PC-3 (cell line): ENCODE results near the gene IYD. TPM values are rescaled to one million over a fixed set of nuclear protein-coding genes. Genes with fewer than 3 reads are reported as not detected.

Source experiments
- ATAC-seq: fragments of 200-7000 bp; cut with Tn5 transposase; 2 replicates; pipeline ENCODE4 v1.9.1; 2020; ENCODE audit warnings: mild to moderate bottlenecking, moderate library complexity
- BruUV-seq: library from RNA; stranded (reverse); fragments of 400-500 nt; replicated peaks from 2 replicates; lab custom pipeline; 2021; lab: Mats Ljungman, UMichigan
- CTCF ChIA-PET: fragments of 300-600 bp; sonication (Branson Sonifier 250); formaldehyde crosslinking; loops from one replicate; lab custom pipeline; 2022; ENCODE audit warnings: antibody characterized with exemption; lab: Charles Lee
- POLR2A ChIA-PET: fragments of 300-600 bp; sonication (Branson Sonifier 250); formaldehyde crosslinking; loops from one replicate; lab custom pipeline; 2022; ENCODE audit warnings: antibody characterized with exemption; ENCODE audit not compliant: unreplicated experiment; lab: Charles Lee
- DNase-seq: peaks from one replicate; pipeline ENCODE4 v3.0.0-alpha.2; 2015
- H2AFZ ChIP-seq: fragments of 300-600 bp; sonication (generic); 2 replicates; pipeline ENCODE4 v1.6.0; 2016; ENCODE audit warnings: antibody characterized with exemption, low read length
- H3F3A ChIP-seq: fragments of 300-600 bp; sonication (generic); one replicate; pipeline ENCODE4 v1.6.0; 2017; ENCODE audit warnings: antibody characterized with exemption, low read length, control low read depth, mild to moderate bottlenecking; ENCODE audit not compliant: unreplicated experiment
- H3K27ac ChIP-seq: fragments of 300-600 bp; sonication (generic); 2 replicates; pipeline ENCODE4 v1.5.1; 2016; ENCODE audit warnings: mild to moderate bottlenecking, low read length
- H3K27me3 ChIP-seq: fragments of 300-600 bp; sonication (generic); 2 replicates; pipeline ENCODE4 v1.6.1; 2016; ENCODE audit warnings: low read length, mixed read lengths
- H3K36me3 ChIP-seq: fragments of 300-600 bp; sonication (generic); 2 replicates; pipeline ENCODE4 v1.6.1; 2016; ENCODE audit warnings: low read depth, mixed run types, low read length, mixed read lengths
- H3K4me1 ChIP-seq: fragments of 300-600 bp; sonication (generic); 2 replicates; pipeline ENCODE4 v1.5.1; 2016; ENCODE audit warnings: low read length; ENCODE audit not compliant: insufficient read depth
- H3K4me2 ChIP-seq: fragments of 300-600 bp; sonication (generic); 2 replicates; pipeline ENCODE4 v1.6.0; 2016; ENCODE audit warnings: low read length
- H3K4me3 ChIP-seq: fragments of 300-600 bp; sonication (generic); 2 replicates; pipeline ENCODE4 v1.5.1; 2016; ENCODE audit warnings: mild to moderate bottlenecking, low read length, mixed read lengths
- H3K79me2 ChIP-seq: fragments of 300-600 bp; sonication (generic); 2 replicates; pipeline ENCODE4 v1.6.1; 2017; ENCODE audit warnings: low read length, mixed read lengths
- H3K9ac ChIP-seq: fragments of 300-600 bp; sonication (generic); 2 replicates; pipeline ENCODE4 v1.6.0; 2016; ENCODE audit warnings: mild to moderate bottlenecking, low read length
- H3K9me2 ChIP-seq: fragments of 300-600 bp; sonication (generic); replicated peaks from 2 replicates; pipeline ENCODE4 v1.6.1; 2016; ENCODE audit warnings: mixed run types, low read length, mixed read lengths
- H3K9me3 ChIP-seq: fragments of 300-600 bp; sonication (generic); 2 replicates; pipeline ENCODE4 v1.6.1; 2016; ENCODE audit warnings: low read length, mixed read lengths
- H4K20me1 ChIP-seq: fragments of 300-600 bp; sonication (generic); 2 replicates; pipeline ENCODE4 v1.6.1; 2016; ENCODE audit warnings: low read length, mixed read lengths
- CTCF ChIP-seq: fragments of 300-600 bp; sonication (generic); conservative IDR thresholded peaks from 2 replicates; pipeline ENCODE4 v1.5.1; 2017; ENCODE audit warnings: antibody characterized with exemption, low read depth, mild to moderate bottlenecking, low read length
- EZH2 ChIP-seq: fragments of 300-600 bp; sonication (generic); IDR thresholded peaks from one replicate; pipeline ENCODE4 v1.6.1; 2017; ENCODE audit warnings: antibody characterized with exemption, mild to moderate bottlenecking, low read length; ENCODE audit not compliant: unreplicated experiment
- EZH2phosphoT487 ChIP-seq: fragments of 300-600 bp; sonication (generic); IDR thresholded peaks from 2 replicates; pipeline ENCODE4 v1.6.1; 2018; ENCODE audit warnings: mild to moderate bottlenecking, antibody characterized with exemption, low read length, borderline replicate concordance
- intact Hi-C: fragments of 100-400 bp; cut with micrococcal nuclease; formaldehyde crosslinking; loops from 2 replicates; pipeline ENCODE4 v1.9.0; 2023
- total RNA-seq: library from RNA; depleted of rRNA; stranded (reverse); fragments of >200 nt; gene quantifications from 2 replicates; pipeline ENCODE4 v1.2.3, GENCODE V29; 2014

The IYD gene
- total RNA-seq, 1 experiment from 2014 or later: 0.04 TPM

GRCh38 chr6:150322466-150322871 lies 46.3 kb upstream of the IYD start:
- BruUV-seq: no TSS peak
- Histone ChIP-seq H3K79me2 (no peaks in the 10 kb centered on the region), H3K9ac (no peak overlapping the region), H3F3A (no peaks in the 10 kb centered on the region), H3K27me3 (no peaks in the 10 kb centered on the region), H3K27ac (no peak overlapping the region), H3K4me3 (no peak overlapping the region), H3K4me2 (no peak overlapping the region), H3K9me3 (no peaks in the 10 kb centered on the region), H3K36me3 (no peaks in the 10 kb centered on the region), H3K4me1 (no peaks in the 10 kb centered on the region), H4K20me1 (no peaks in the 10 kb centered on the region), H2AFZ (no peak overlapping the region), H3K9me2 (no peaks in the 10 kb centered on the region)
- CTCF ChIA-PET: no interaction called here
- POLR2A ChIA-PET: no interaction called here
- ATAC-seq (no peak), DNase-seq (no peak)
- intact Hi-C loops: no loop called here
- TF ChIP-seq EZH2phosphoT487 (no peak), EZH2 (no peak), CTCF (no peak)

- Histone ChIP-seq H2AFZ (no peak overlapping the region), H3K4me2 (no peak overlapping the region), H3K27me3 (no peaks in the 10 kb centered on the region), H3K9me2 (no peaks in the 10 kb centered on the region), H3K36me3 (no peaks in the 10 kb centered on the region), H3K27ac (no peak overlapping the region), H3K4me3 (no peak overlapping the region), H3K9me3 (no peaks in the 10 kb centered on the region), H3F3A (no peaks in the 10 kb centered on the region), H4K20me1 (no peaks in the 10 kb centered on the region), H3K4me1 (no peaks in the 10 kb centered on the region), H3K9ac (no peak overlapping the region), H3K79me2 (no peaks in the 10 kb centered on the region)
- TF ChIP-seq CTCF (no peak), EZH2 (no peak), EZH2phosphoT487 (no peak)
- ChIA-PET CTCF (no interaction called here), POLR2A (no interaction called here)
- DNase-seq (no peak), ATAC-seq (no peak)
- intact Hi-C loops: no loop called here
- BruUV-seq: no TSS peak
These were observed 45.6 kb upstream of the IYD start for GRCh38 chr6:150323205-150323604.

GRCh38 chr6:150324044-150324443 lies 44.8 kb upstream of the IYD start:
- no peaks in the 10 kb centered on the region for H3K27me3 ChIP-seq
- no TSS peak for BruUV-seq
- H3K9ac ChIP-seq: no peak overlapping the region
- intact Hi-C loops: no loop called here
- H3K9me3 ChIP-seq: no peaks in the 10 kb centered on the region
- ATAC-seq: no peak
- no peak for DNase-seq
- no peak for TF ChIP-seq EZH2phosphoT487
- TF ChIP-seq EZH2: no peak
- TF ChIP-seq CTCF: no peak
- no peak overlapping the region for H3K4me3 ChIP-seq
- H3F3A ChIP-seq: no peaks in the 10 kb centered on the region
- no peak overlapping the region for H3K4me2 ChIP-seq
- H2AFZ ChIP-seq: no peak overlapping the region
- no peaks in the 10 kb centered on the region for H4K20me1 ChIP-seq
- H3K79me2 ChIP-seq: no peaks in the 10 kb centered on the region
- no peak overlapping the region for H3K27ac ChIP-seq
- no peaks in the 10 kb centered on the region for H3K36me3 ChIP-seq
- no peaks in the 10 kb centered on the region for H3K9me2 ChIP-seq
- ChIA-PET CTCF (no interaction called here), POLR2A (no interaction called here)
- no peaks in the 10 kb centered on the region for H3K4me1 ChIP-seq
